Neural cell (in vitro differentiated cells): ENCODE measurements around the gene VPS13D. TPM values are rescaled to one million over a fixed set of nuclear protein-coding genes. Genes with fewer than 3 reads are reported as not detected.

ENCODE experiments used
- H2AFZ ChIP-seq: fragments of 200-600, 300-800 bp; sonication (generic), shearing (Covaris generic); 2 replicates; pipeline ENCODE4 v1.6.0; 2014; ENCODE audit warnings: low read depth, mild to moderate bottlenecking, antibody characterized with exemption, low read length, moderate library complexity
- H3F3A ChIP-seq: fragments of 200-600 bp; shearing (Covaris generic); 2 replicates; pipeline ENCODE4 v1.6.1; 2016; ENCODE audit warnings: mild to moderate bottlenecking, moderate library complexity, mixed read lengths, antibody characterized with exemption, low read length; ENCODE audit not compliant: insufficient read depth, poor library complexity, severe bottlenecking
- H3K27ac ChIP-seq: fragments of 200-600, 300-800 bp; sonication (generic), shearing (Covaris generic); 2 replicates; pipeline ENCODE4 v1.5.1; 2014; ENCODE audit warnings: mild to moderate bottlenecking, low read length, moderate library complexity
- H3K27me3 ChIP-seq: fragments of 300-800, 200-600 bp; sonication (generic), shearing (Covaris generic); 2 replicates; pipeline ENCODE4 v1.6.0; 2014; ENCODE audit warnings: mild to moderate bottlenecking, low read depth, low read length, moderate library complexity; ENCODE audit not compliant: insufficient read depth
- H3K36me3 ChIP-seq: fragments of 300-800, 200-600 bp; sonication (generic), shearing (Covaris generic); 2 replicates; pipeline ENCODE4 v1.5.1; 2014; ENCODE audit warnings: mild to moderate bottlenecking, antibody characterized with exemption, low read length, moderate library complexity; ENCODE audit not compliant: insufficient read depth
- H3K4me2 ChIP-seq: fragments of 300-800, 200-600 bp; sonication (generic), shearing (Covaris generic); 2 replicates; pipeline ENCODE4 v1.6.0; 2014; ENCODE audit warnings: mild to moderate bottlenecking, low read length
- H3K4me3 ChIP-seq: fragments of 300-800, 200-600 bp; sonication (generic), shearing (Covaris generic); 2 replicates; pipeline ENCODE4 v1.5.1; 2014; ENCODE audit warnings: mild to moderate bottlenecking, low read length, moderate library complexity
- H3K79me2 ChIP-seq: fragments of 200-600 bp; shearing (Covaris generic); replicated peaks from 2 replicates; pipeline ENCODE4 v1.6.0; 2014; ENCODE audit warnings: mild to moderate bottlenecking, low read length, moderate library complexity; ENCODE audit not compliant: insufficient read depth
- H3K9ac ChIP-seq: fragments of 300-800, 200-600 bp; sonication (generic), shearing (Covaris generic); 2 replicates; pipeline ENCODE4 v1.6.1; 2016; ENCODE audit warnings: mild to moderate bottlenecking, low read length, mixed read lengths
- H3K9me2 ChIP-seq: fragments of 200-600 bp; shearing (Covaris generic); 2 replicates; pipeline ENCODE4 v1.6.1; 2016; ENCODE audit warnings: mild to moderate bottlenecking, low read length, mixed read lengths; ENCODE audit not compliant: insufficient read depth
- H3K9me3 ChIP-seq: fragments of 200-600, 300-800 bp; sonication (generic), shearing (Covaris generic); 2 replicates; pipeline ENCODE4 v1.6.1; 2016; ENCODE audit warnings: mild to moderate bottlenecking, mixed run types, low read length, moderate library complexity, mixed read lengths
- H4K20me1 ChIP-seq: fragments of 200-600 bp; shearing (Covaris generic); 2 replicates; pipeline ENCODE4 v1.6.1; 2016; ENCODE audit warnings: mild to moderate bottlenecking, mixed run types; ENCODE audit not compliant: insufficient read depth
- CTCF ChIP-seq: fragments of 450-650 bp; IDR thresholded peaks from 2 replicates; pipeline ENCODE4 v1.5.1; 2014; ENCODE audit warnings: antibody characterized with exemption, mild to moderate bottlenecking, moderate library complexity; ENCODE audit not compliant: poor library complexity, severe bottlenecking
- EP300 ChIP-seq: fragments of 450-650 bp; conservative IDR thresholded peaks from 2 replicates; pipeline ENCODE4 v1.6.1; 2014; ENCODE audit warnings: antibody characterized with exemption, mild to moderate bottlenecking, moderate library complexity; ENCODE audit not compliant: poor library complexity, severe bottlenecking
- EZH2 ChIP-seq: fragments of 200-600, 300-800 bp; shearing (Covaris generic), sonication (generic); IDR thresholded peaks from 2 replicates; pipeline ENCODE4 v1.6.1; 2014; ENCODE audit warnings: antibody characterized with exemption, low read length, borderline replicate concordance, mild to moderate bottlenecking; ENCODE audit not compliant: insufficient read depth, poor library complexity, severe bottlenecking
- MXI1 ChIP-seq: fragments of 450-650 bp; conservative IDR thresholded peaks from 2 replicates; pipeline ENCODE4 v1.6.1; 2014; ENCODE audit warnings: antibody characterized with exemption, mild to moderate bottlenecking; ENCODE audit not compliant: poor library complexity, severe bottlenecking
- POLR2AphosphoS5 ChIP-seq: IDR thresholded peaks from 2 replicates; pipeline ENCODE4 v1.6.1; 2012
- RAD21 ChIP-seq: fragments of 450-650 bp; conservative IDR thresholded peaks from 2 replicates; pipeline ENCODE4 v1.6.1; 2014; ENCODE audit warnings: antibody characterized with exemption, mild to moderate bottlenecking, moderate library complexity
- REST ChIP-seq: IDR thresholded peaks from 2 replicates; pipeline ENCODE4 v1.6.1; 2012; ENCODE audit warnings: borderline replicate concordance
- SMC3 ChIP-seq: fragments of 450-650 bp; conservative IDR thresholded peaks from 2 replicates; pipeline ENCODE4 v1.6.1; 2014; ENCODE audit warnings: antibody characterized with exemption, mild to moderate bottlenecking, moderate library complexity; ENCODE audit not compliant: poor library complexity
- TAF1 ChIP-seq: IDR thresholded peaks from 2 replicates; pipeline ENCODE4 v1.6.1; 2012; ENCODE audit warnings: low read depth
- polyA plus RNA-seq: library from polyadenylated mRNA; depleted of rRNA; stranded (reverse); fragments of >200 nt; gene quantifications from 2 replicates; pipeline ENCODE4 v1.2.3, GENCODE V29; 2014

Gene VPS13D
- polyA plus RNA-seq, 1 donor from 2014 or later = 24.5 TPM

GRCh38 chr1:12451560-12451900 lies 221.7 kb downstream of the VPS13D start:
- no peaks in the 10 kb centered on the region for H3F3A ChIP-seq
- H3K9ac ChIP-seq = no peak overlapping the region
- no peaks in the 10 kb centered on the region for H4K20me1 ChIP-seq
- H3K27me3 ChIP-seq = no peaks in the 10 kb centered on the region
- no peaks in the 10 kb centered on the region for H3K36me3 ChIP-seq
- no peak for TF ChIP-seq MXI1
- no peak for TF ChIP-seq REST
- no peak for TF ChIP-seq CTCF
- H3K4me3 ChIP-seq = no peak overlapping the region
- H2AFZ ChIP-seq = no peak overlapping the region
- no peaks in the 10 kb centered on the region for H3K9me3 ChIP-seq
- H3K4me2 ChIP-seq = no peak overlapping the region
- no peak overlapping the region for H3K27ac ChIP-seq
- no peaks in the 10 kb centered on the region for H3K9me2 ChIP-seq
- H3K79me2 ChIP-seq = no peaks in the 10 kb centered on the region

GRCh38 chr1:12452262-12452661 lies 222.4 kb downstream of the VPS13D start:
- Histone ChIP-seq H3K4me2 (no peak overlapping the region), H2AFZ (no peak overlapping the region), H3K27me3 (no peaks in the 10 kb centered on the region), H3K9me3 (no peaks in the 10 kb centered on the region), H3K27ac (no peak overlapping the region), H3K4me3 (no peak overlapping the region), H3K9ac (no peak overlapping the region), H3K9me2 (no peaks in the 10 kb centered on the region), H3K36me3 (no peaks in the 10 kb centered on the region), H4K20me1 (no peaks in the 10 kb centered on the region), H3K79me2 (no peaks in the 10 kb centered on the region), H3F3A (no peaks in the 10 kb centered on the region)
- TF ChIP-seq EZH2 (no peak), TAF1 (no peak), POLR2AphosphoS5 (no peak), MXI1 (no peak), CTCF (no peak), SMC3 (no peak), REST (no peak), RAD21 (no peak), EP300 (no peak)
